Neutrophil (primary cell): ENCODE measurements around the gene HEBP1.

ENCODE experiments used
- H3K27ac ChIP-seq: fragments of 200-600 bp; sonication (generic); 2 replicates; pipeline ENCODE4 v1.5.1; 2016; ENCODE audit warnings: mild to moderate bottlenecking, moderate library complexity
- H3K27me3 ChIP-seq: fragments of 200-600 bp; sonication (generic); 2 replicates; pipeline ENCODE4 v1.6.0; 2016; ENCODE audit warnings: mild to moderate bottlenecking
- H3K36me3 ChIP-seq: fragments of 200-600 bp; sonication (generic); 2 replicates; pipeline ENCODE4 v1.5.1; 2017
- H3K4me1 ChIP-seq, 2 experiments: fragments of 200-600 bp in 1 of 2; sonication (generic) in 1 of 2; 1 replicate in 1 of 2; 2 replicates in 1 of 2; pipeline versions ENCODE4 v1.5.1 to v1.6.1; 2013 to 2016; ENCODE audit warnings: low read depth in 1 of 2, low read length in 1 of 2, mild to moderate bottlenecking in 1 of 2, moderate library complexity in 1 of 2; ENCODE audit not compliant: control insufficient read depth in 1 of 2, insufficient read depth in 1 of 2
- H3K4me3 ChIP-seq, 2 experiments: fragments of 200-600 bp in 1 of 2; sonication (generic) in 1 of 2; 1 replicate in 1 of 2; 2 replicates in 1 of 2; pipeline ENCODE4 v1.5.1; 2013 to 2016; ENCODE audit warnings: low read depth in 1 of 2, low read length in 1 of 2, mild to moderate bottlenecking in 1 of 2, moderate library complexity in 1 of 2
- H3K9me3 ChIP-seq: fragments of 200-600 bp; sonication (generic); 2 replicates; pipeline ENCODE4 v1.5.1; 2016
- CTCF ChIP-seq: fragments of 200-600 bp; sonication (generic); IDR thresholded peaks from 2 replicates; pipeline ENCODE4 v1.5.1; 2016; ENCODE audit warnings: antibody characterized with exemption

The HEBP1 gene

GRCh38 chr12:13044002-13044905 is 44.2 kb upstream of the HEBP1 start, which contains the start of gene FAM234B:
TSS of gene FAM234B (plus strand) at chr12:13044381. CDS start at chr12:13044404, 23 bp downstream.
- TF ChIP-seq CTCF: no peak
- Histone ChIP-seq H3K27ac (no peak within 1 kb of the TSS), H3K4me1 (peaks cover 5 to 10% of the 10 kb centered on the region in 2 experiments), H3K27me3 (peaks cover 19% of the 10 kb centered on the region), H3K36me3 (no peaks in the 10 kb centered on the region), H3K9me3 (no peaks in the 10 kb centered on the region), H3K4me3 (peak within 1 kb of the TSS; percentile 76 to 81)

- H3K9me3 ChIP-seq: no peaks in the 10 kb centered on the region
- H3K4me3 ChIP-seq: no peak overlapping the region
- H3K27me3 ChIP-seq: peaks cover 19% of the 10 kb centered on the region
- no peak for TF ChIP-seq CTCF
- H3K36me3 ChIP-seq: no peaks in the 10 kb centered on the region
- H3K27ac ChIP-seq: no peak overlapping the region
- peaks cover 5 to 10% of the 10 kb centered on the region in 2 experiments for H3K4me1 ChIP-seq
Observed at GRCh38 chr12:13042666-13043230, 42.7 kb upstream of the HEBP1 start.

- no peaks in the 10 kb centered on the region for H3K36me3 ChIP-seq
- no peaks in the 10 kb centered on the region for H3K9me3 ChIP-seq
- H3K27me3 ChIP-seq: peaks cover 19% of the 10 kb centered on the region
- peaks cover 5 to 10% of the 10 kb centered on the region in 2 experiments for H3K4me1 ChIP-seq
- no peak overlapping the region for H3K4me3 ChIP-seq
- no peak for TF ChIP-seq CTCF
- H3K27ac ChIP-seq: no peak overlapping the region
Observed at GRCh38 chr12:13041224-13041623, 41.2 kb upstream of the HEBP1 start.

- Histone ChIP-seq H3K9me3 (no peaks in the 10 kb centered on the region), H3K4me1 (peaks cover 5 to 6% of the 10 kb centered on the region in 2 experiments), H3K4me3 (no peak overlapping the region), H3K27ac (no peak overlapping the region), H3K27me3 (peaks cover 11% of the 10 kb centered on the region), H3K36me3 (no peaks in the 10 kb centered on the region)
- no peak for TF ChIP-seq CTCF
Observed at GRCh38 chr12:13039328-13039956, 39.4 kb upstream of the HEBP1 start.

- no peaks in the 10 kb centered on the region for H3K9me3 ChIP-seq
- H3K36me3 ChIP-seq: no peaks in the 10 kb centered on the region
- no peak overlapping the region for H3K4me3 ChIP-seq
- H3K4me1 ChIP-seq: no peaks in the 10 kb centered on the region
- H3K27me3 ChIP-seq: peaks cover 7% of the 10 kb centered on the region
- no peak for TF ChIP-seq CTCF
- H3K27ac ChIP-seq: no peak overlapping the region
Observed at GRCh38 chr12:13038491-13039161, 38.6 kb upstream of the HEBP1 start.
